Spleen (tissue), 11 donors: ENCODE measurements around the gene PLEKHB2. TPM values are rescaled to one million over a fixed set of nuclear protein-coding genes. Genes with fewer than 3 reads are reported as not detected.

Experiments
- DNase-seq: peaks from one replicate; pipeline ENCODE4 v3.0.0-alpha.2; 2020
- H3K27ac ChIP-seq, 8 donors: fragments of 200-600 bp; sonication (generic) in 7 of 8; 1 replicate in 4 of 8; 2 replicates in 4 of 8; pipeline versions ENCODE4 v1.5.0 to v1.8.0; 2016 to 2021; ENCODE audit warnings: inconsistent platforms in 4 of 8, mild to moderate bottlenecking in 4 of 8, moderate library complexity in 1 of 8
- H3K27me3 ChIP-seq, 7 donors: fragments of 200-600 bp; sonication (generic) in 6 of 7; replicated peaks in 1 of 7; 1 replicate in 4 of 7; 2 replicates in 3 of 7; pipeline versions ENCODE4 v1.5.0 to v1.8.0; 2016 to 2021; ENCODE audit warnings: inconsistent platforms in 3 of 7, mild to moderate bottlenecking in 1 of 7
- H3K36me3 ChIP-seq, 6 donors: fragments of 200-600 bp; sonication (generic) in 5 of 6; 1 replicate in 4 of 6; 2 replicates in 2 of 6; pipeline versions ENCODE4 v1.5.0 to v1.8.0; 2016 to 2021; ENCODE audit warnings: inconsistent platforms in 2 of 6
- H3K4me1 ChIP-seq, 6 donors: fragments of 200-600 bp; sonication (generic) in 5 of 6; 1 replicate in 3 of 6; 2 replicates in 3 of 6; pipeline versions ENCODE4 v1.5.0 to v1.8.0; 2016 to 2021; ENCODE audit warnings: inconsistent platforms in 3 of 6
- H3K4me3 ChIP-seq, 8 donors: fragments of 200-600 bp; sonication (generic) in 7 of 8; 1 replicate in 4 of 8; 2 replicates in 4 of 8; pipeline versions ENCODE4 v1.5.0 to v1.8.0; 2016 to 2021; ENCODE audit warnings: inconsistent platforms in 4 of 8, mild to moderate bottlenecking in 4 of 8, moderate library complexity in 2 of 8
- H3K9me3 ChIP-seq, 8 donors: fragments of 200-600 bp; sonication (generic) in 7 of 8; 1 replicate in 4 of 8; 2 replicates in 4 of 8; pipeline versions ENCODE4 v1.5.0 to v1.8.0; 2016 to 2021; ENCODE audit warnings: inconsistent platforms in 4 of 8
- CTCF ChIP-seq, 11 experiments: fragments of 200-600 bp in 7 of 11; fragments of 450-650 bp in 4 of 11; sonication (generic) in 4 of 11; IDR thresholded peaks in 8 of 11; conservative IDR thresholded peaks in 3 of 11; 1 replicate in 7 of 11; 2 replicates in 4 of 11; pipeline versions ENCODE4 v1.4.0 to v1.8.0; 2016 to 2021; ENCODE audit warnings: antibody characterized with exemption in 11 of 11, inconsistent platforms in 4 of 11, mild to moderate bottlenecking in 1 of 11
- POLR2A ChIP-seq, 3 donors: fragments of 450-650 bp; IDR thresholded peaks; one replicate each; pipeline ENCODE4 v1.5.1; 2017; ENCODE audit warnings: antibody characterized with exemption in 3 of 3, mild to moderate bottlenecking in 1 of 3
- POLR2AphosphoS5 ChIP-seq, 3 donors: sonication (generic); formaldehyde crosslinking; IDR thresholded peaks; one replicate each; pipeline ENCODE4 v1.5.1; 2017; ENCODE audit warnings: antibody characterized with exemption in 3 of 3
- WGBS, 5 donors: extraction: QIAGEN DNeasy Blood & Tissue Kit in 3 of 5; methylation state at CpG; one replicate each; pipeline versions ENCODE4 v1.1.5 to v1.1.7; 2013 to 2018; 5-methylcytosine and 5-hydroxymethylcytosine counted together
- intact Hi-C: fragments of 100-400 bp; cut with DNase I; formaldehyde crosslinking; loops from one replicate; pipeline ENCODE4 v1.15.0; 2023; ENCODE audit warnings: low total_unique reads
- polyA plus RNA-seq, 3 donors: library from polyadenylated mRNA; stranded (reverse); fragments of 200-250 nt; gene quantifications; one replicate each; pipeline ENCODE4 v1.2.1, GENCODE V29; 2013
- total RNA-seq, 7 donors: library from RNA; depleted of rRNA in 3 of 7; stranded (reverse); fragments of >200 nt in 3 of 7; fragmentation: NEBNext Ultra II Directional in 4 of 7; extraction: Animal tissue kit (Norgen Biotek cat#: 25700) in 4 of 7; gene quantifications; one replicate each; pipeline versions ENCODE4 v1.1.0 to v1.2.1, GENCODE V29; 2016 to 2021
- donor health status: healthy with polysubstance abuse.
- donor health status: DM: no; HTN: no; CAD: no; lungs with moderate emphysema.
- donor health status: DM: no; HTN: no; CAD: no.
- donor health status: Bipolar disorder and iron deficiency.
- donor health status: healthy.
- donor health status: DM: no; HTN: no; CAD: no.
- donor health status: DM: yes; HTN: yes; CAD: no.

PLEKHB2 gene
- total and polyA plus RNA-seq, 10 donors = 17.2 to 95.4 (median 68.6) TPM

GRCh38 chr2:131132729-131133128 is 27.6 kb downstream of the PLEKHB2 start:
- no peak for DNase-seq
- intact Hi-C loops = no loop called here
- Histone ChIP-seq H3K4me1 (no peaks in the 10 kb centered on the region), H3K36me3 (peaks cover 0 to 98% (median 60%) of the 10 kb centered on the region in 6 donors), H3K27ac (no peak overlapping the region), H3K9me3 (peaks cover 0 to 7% (median 4%) of the 10 kb centered on the region in 8 donors), H3K27me3 (no peaks in the 10 kb centered on the region), H3K4me3 (no peak overlapping the region)
- TF ChIP-seq POLR2A (IDR thresholded peaks at IDR 0.05) (no peak), POLR2AphosphoS5 (IDR thresholded peaks at IDR 0.05) (no peak), CTCF (IDR thresholded peaks at IDR 0.05 in 8 of 11, conservative IDR thresholded peaks at IDR 0.05 in 3 of 11) (no peak)
- WGBS, 5 donors = 79 to 91% (median 83%) methylated on average over 8 of the region's 8 CpGs

DNA sequence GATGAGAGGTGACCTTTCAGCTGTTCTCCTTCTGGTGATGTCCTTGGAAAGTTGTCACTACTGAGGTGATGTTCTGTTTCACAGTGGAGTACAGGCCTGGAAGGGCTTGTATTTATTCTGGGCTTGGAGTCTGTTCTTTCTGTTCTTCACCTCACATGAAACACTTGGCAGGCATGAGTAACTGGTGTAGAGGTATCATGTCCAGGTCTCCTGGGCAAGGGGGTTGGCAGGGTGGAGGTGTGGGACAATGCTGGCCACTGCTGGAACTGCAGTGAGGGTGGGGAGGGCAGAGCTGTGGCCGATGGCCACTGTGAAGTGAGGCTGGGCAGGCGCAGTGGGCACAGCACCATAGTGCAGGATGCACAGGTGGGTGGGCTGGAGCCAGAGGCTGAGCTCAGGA is 35.4 kb downstream of the PLEKHB2 start:
- intact Hi-C loops = no loop called here
- WGBS, 5 donors = 91 to 100% (median 95%) methylated on average over 2 of the region's 2 CpGs
- no peak for DNase-seq

GRCh38 chr2:131142849-131143248 is 37.7 kb downstream of the PLEKHB2 start:
- DNase-seq = no peak
- TF ChIP-seq CTCF (IDR thresholded peaks at IDR 0.05 in 8 of 11, conservative IDR thresholded peaks at IDR 0.05 in 3 of 11) (no peak), POLR2A (IDR thresholded peaks at IDR 0.05) (no peak), POLR2AphosphoS5 (IDR thresholded peaks at IDR 0.05) (no peak)
- WGBS, 5 donors = 90 to 96% (median 94%) methylated on average over 5 of the region's 5 CpGs
- H3K4me3 ChIP-seq = no peak overlapping the region
- peaks cover 0 to 97% (median 65%) of the 10 kb centered on the region in 6 donors for H3K36me3 ChIP-seq
- H3K27me3 ChIP-seq = no peaks in the 10 kb centered on the region
- H3K4me1 ChIP-seq = peaks cover 0 to 9% (median 7%) of the 10 kb centered on the region in 6 donors
- no peak overlapping the region for H3K27ac ChIP-seq
- no peaks in the 10 kb centered on the region for H3K9me3 ChIP-seq
- intact Hi-C loops = no loop called here

More for the DNA sequence above, 35.4 kb downstream of the PLEKHB2 start:
- no peak overlapping the region for H3K4me3 ChIP-seq
- H3K4me1 ChIP-seq = peaks cover 0 to 9% (median 7%) of the 10 kb centered on the region in 6 donors
- peaks cover 0 to 94% (median 48%) of the 10 kb centered on the region in 6 donors for H3K36me3 ChIP-seq
- no peaks in the 10 kb centered on the region for H3K9me3 ChIP-seq
- TF ChIP-seq POLR2A (IDR thresholded peaks at IDR 0.05) (no peak), POLR2AphosphoS5 (IDR thresholded peaks at IDR 0.05) (peak in 1 of 3 donors; percentile 28)
- no peak overlapping the region for H3K27ac ChIP-seq
- no peaks in the 10 kb centered on the region for H3K27me3 ChIP-seq

- H3K27ac ChIP-seq = no peak overlapping the region
- peaks cover 0 to 100% (median 74%) of the 10 kb centered on the region in 6 donors for H3K36me3 ChIP-seq
- H3K4me3 ChIP-seq = no peak overlapping the region
- no peak for DNase-seq
- no peak for TF ChIP-seq POLR2AphosphoS5 (IDR thresholded peaks at IDR 0.05)
- no peak for TF ChIP-seq CTCF (IDR thresholded peaks at IDR 0.05 in 8 of 11, conservative IDR thresholded peaks at IDR 0.05 in 3 of 11)
- no peak for TF ChIP-seq POLR2A (IDR thresholded peaks at IDR 0.05)
- H3K4me1 ChIP-seq = peaks cover 0 to 9% (median 7%) of the 10 kb centered on the region in 6 donors
- WGBS, 5 donors = 92 to 96% (median 94%) methylated on average over 5 to 6 of the region's 6 CpGs
- no peaks in the 10 kb centered on the region for H3K27me3 ChIP-seq
- intact Hi-C loops = no loop called here
- no peaks in the 10 kb centered on the region for H3K9me3 ChIP-seq
Measured at GRCh38 chr2:131143803-131144202, 38.7 kb downstream of the PLEKHB2 start.
